Measurements from ENCODE around the gene TRAPPC2L. TPM values are rescaled to one million over a fixed set of nuclear protein-coding genes. Genes with fewer than 3 reads are reported as not detected.

TRAPPC2L gene
- total and polyA plus RNA-seq, 2 of the 13 experiments (the other 11 are each of a cell fraction or from before 2014, with no cell fraction given): 96.3 to 107 TPM

- TF ChIP-seq, protein P1, sequence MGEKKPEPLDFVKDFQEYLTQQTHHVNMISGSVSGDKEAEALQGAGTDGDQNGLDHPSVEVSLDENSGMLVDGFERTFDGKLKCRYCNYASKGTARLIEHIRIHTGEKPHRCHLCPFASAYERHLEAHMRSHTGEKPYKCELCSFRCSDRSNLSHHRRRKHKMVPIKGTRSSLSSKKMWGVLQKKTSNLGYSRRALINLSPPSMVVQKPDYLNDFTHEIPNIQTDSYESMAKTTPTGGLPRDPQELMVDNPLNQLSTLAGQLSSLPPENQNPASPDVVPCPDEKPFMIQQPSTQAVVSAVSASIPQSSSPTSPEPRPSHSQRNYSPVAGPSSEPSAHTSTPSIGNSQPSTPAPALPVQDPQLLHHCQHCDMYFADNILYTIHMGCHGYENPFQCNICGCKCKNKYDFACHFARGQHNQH (CRISPR knock-in tag; IDR thresholded peaks at IDR 0.05): peak; percentile 26; the same call in 1 of the 2 replicates
- no peak for TF ChIP-seq ZNF660 (CRISPR knock-in tag; IDR thresholded peaks at IDR 0.05; ENCODE audit: borderline replicate concordance, low read depth)
- no peak for TF ChIP-seq ZGPAT (CRISPR knock-in tag; IDR thresholded peaks at IDR 0.05)
- no peak for TF ChIP-seq KDM1A (CRISPR knock-in tag; IDR thresholded peaks at IDR 0.05)
- no peak for TF ChIP-seq EEA1 (CRISPR knock-in tag; IDR thresholded peaks at IDR 0.05; ENCODE audit: borderline replicate concordance)
- no peak for TF ChIP-seq ARID4A (CRISPR knock-in tag; IDR thresholded peaks at IDR 0.05; ENCODE audit: borderline replicate concordance)
- no peak for TF ChIP-seq ZNF720 (CRISPR knock-in tag; IDR thresholded peaks at IDR 0.05)
- TF ChIP-seq, protein P2, sequence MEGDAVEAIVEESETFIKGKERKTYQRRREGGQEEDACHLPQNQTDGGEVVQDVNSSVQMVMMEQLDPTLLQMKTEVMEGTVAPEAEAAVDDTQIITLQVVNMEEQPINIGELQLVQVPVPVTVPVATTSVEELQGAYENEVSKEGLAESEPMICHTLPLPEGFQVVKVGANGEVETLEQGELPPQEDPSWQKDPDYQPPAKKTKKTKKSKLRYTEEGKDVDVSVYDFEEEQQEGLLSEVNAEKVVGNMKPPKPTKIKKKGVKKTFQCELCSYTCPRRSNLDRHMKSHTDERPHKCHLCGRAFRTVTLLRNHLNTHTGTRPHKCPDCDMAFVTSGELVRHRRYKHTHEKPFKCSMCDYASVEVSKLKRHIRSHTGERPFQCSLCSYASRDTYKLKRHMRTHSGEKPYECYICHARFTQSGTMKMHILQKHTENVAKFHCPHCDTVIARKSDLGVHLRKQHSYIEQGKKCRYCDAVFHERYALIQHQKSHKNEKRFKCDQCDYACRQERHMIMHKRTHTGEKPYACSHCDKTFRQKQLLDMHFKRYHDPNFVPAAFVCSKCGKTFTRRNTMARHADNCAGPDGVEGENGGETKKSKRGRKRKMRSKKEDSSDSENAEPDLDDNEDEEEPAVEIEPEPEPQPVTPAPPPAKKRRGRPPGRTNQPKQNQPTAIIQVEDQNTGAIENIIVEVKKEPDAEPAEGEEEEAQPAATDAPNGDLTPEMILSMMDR (CRISPR knock-in tag; IDR thresholded peaks at IDR 0.05): peak; percentile 99
- TF ChIP-seq SAFB2 (CRISPR knock-in tag; IDR thresholded peaks at IDR 0.05; ENCODE audit: borderline replicate concordance, low read depth): 0 out of 2 replicates have a peak, but pooled peaks have one; percentile 34
- TF ChIP-seq TAF15 (IDR thresholded peaks at IDR 0.05; ENCODE audit: low read depth, low read length, poor library complexity, severe bottlenecking): peak; percentile 78
- TF ChIP-seq ASH2L (IDR thresholded peaks at IDR 0.05; ENCODE audit: insufficient read length, low read depth, low read length): no peak
- TF ChIP-seq, protein P3, sequence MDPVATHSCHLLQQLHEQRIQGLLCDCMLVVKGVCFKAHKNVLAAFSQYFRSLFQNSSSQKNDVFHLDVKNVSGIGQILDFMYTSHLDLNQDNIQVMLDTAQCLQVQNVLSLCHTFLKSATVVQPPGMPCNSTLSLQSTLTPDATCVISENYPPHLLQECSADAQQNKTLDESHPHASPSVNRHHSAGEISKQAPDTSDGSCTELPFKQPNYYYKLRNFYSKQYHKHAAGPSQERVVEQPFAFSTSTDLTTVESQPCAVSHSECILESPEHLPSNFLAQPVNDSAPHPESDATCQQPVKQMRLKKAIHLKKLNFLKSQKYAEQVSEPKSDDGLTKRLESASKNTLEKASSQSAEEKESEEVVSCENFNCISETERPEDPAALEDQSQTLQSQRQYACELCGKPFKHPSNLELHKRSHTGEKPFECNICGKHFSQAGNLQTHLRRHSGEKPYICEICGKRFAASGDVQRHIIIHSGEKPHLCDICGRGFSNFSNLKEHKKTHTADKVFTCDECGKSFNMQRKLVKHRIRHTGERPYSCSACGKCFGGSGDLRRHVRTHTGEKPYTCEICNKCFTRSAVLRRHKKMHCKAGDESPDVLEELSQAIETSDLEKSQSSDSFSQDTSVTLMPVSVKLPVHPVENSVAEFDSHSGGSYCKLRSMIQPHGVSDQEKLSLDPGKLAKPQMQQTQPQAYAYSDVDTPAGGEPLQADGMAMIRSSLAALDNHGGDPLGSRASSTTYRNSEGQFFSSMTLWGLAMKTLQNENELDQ (CRISPR knock-in tag; IDR thresholded peaks at IDR 0.05; ENCODE audit: borderline replicate concordance): no peak
- no peak for TF ChIP-seq SATB2 (CRISPR knock-in tag; IDR thresholded peaks at IDR 0.05)
- TF ChIP-seq ZMAT5 (CRISPR knock-in tag; IDR thresholded peaks at IDR 0.05; ENCODE audit: borderline replicate concordance, low read depth): no peak
- TF ChIP-seq PHF5A (CRISPR knock-in tag; IDR thresholded peaks at IDR 0.05; ENCODE audit: low read depth, unreplicated experiment): no peak
- TF ChIP-seq ATRX (CRISPR knock-in tag; IDR thresholded peaks at IDR 0.05; ENCODE audit: borderline replicate concordance): no peak
- TF ChIP-seq SRF (IDR thresholded peaks at IDR 0.05; ENCODE audit: low read depth, low read length): no peak
Measured at GRCh38 chr16:88815901-88816589, 40.9 kb upstream of the TRAPPC2L start (continued).

Data from HepG2 (cell line).